ENCODE data around the gene NPHP4. TPM values are rescaled to one million over a fixed set of nuclear protein-coding genes. Genes with fewer than 3 reads are reported as not detected.

The NPHP4 gene
- total and polyA plus RNA-seq, 9 of the 15 experiments (the other 6 are each of a cell fraction or from before 2014, with no cell fraction given), result 0.52 to 26.2 (median 6.7) TPM

GRCh38 chr1:5991381-5992025 lies 722 bp downstream of the NPHP4 start (continued):
- 0 out of 2 replicates have a peak, but pooled peaks have one; percentile 48 for TF ChIP-seq RB1 (IDR thresholded peaks at IDR 0.05; ENCODE audit: low read depth)
- no peak for TF ChIP-seq ZNF764 (CRISPR knock-in tag; IDR thresholded peaks at IDR 0.05; ENCODE audit: low read depth)
- TF ChIP-seq SOX6 (IDR thresholded peaks at IDR 0.05), result no peak
- no peak for TF ChIP-seq SMC3 (conservative IDR thresholded peaks at IDR 0.05; ENCODE audit: insufficient read depth, low read depth, low read length)
- peak; percentile 77 for TF ChIP-seq SAP30 (IDR thresholded peaks at IDR 0.05; ENCODE audit: borderline replicate concordance, insufficient read depth, low read depth, low read length, poor library complexity, severe bottlenecking)
- TF ChIP-seq PHTF2 (CRISPR knock-in tag; IDR thresholded peaks at IDR 0.05), result no peak
- TF ChIP-seq ZNF695 (CRISPR knock-in tag; IDR thresholded peaks at IDR 0.05), result no peak
- TF ChIP-seq ZNF766 (CRISPR knock-in tag; conservative IDR thresholded peaks at IDR 0.05), result no peak
- TF ChIP-seq FOXK2 (conservative IDR thresholded peaks at IDR 0.05 in 1 of 2, IDR thresholded peaks at IDR 0.05 in 1 of 2; ENCODE audit: low read depth in 2 of 2), result no peak
- TF ChIP-seq KDM2B (CRISPR knock-in tag; IDR thresholded peaks at IDR 0.05), result no peak; the same call in 1 of the 2 replicates
- no peak for TF ChIP-seq PHF20 (IDR thresholded peaks at IDR 0.05; ENCODE audit: partially characterized antibody)
- no peak for TF ChIP-seq ZNF445 (CRISPR knock-in tag; IDR thresholded peaks at IDR 0.05; ENCODE audit: low read depth)
